ENCODE data around the gene CDON.
"Not testable (repeated sequence)": the region's sequence is repeated elsewhere in the genome, so short reads cannot be mapped to it uniquely, and the experiment has no call there.

CDON gene

DNA sequence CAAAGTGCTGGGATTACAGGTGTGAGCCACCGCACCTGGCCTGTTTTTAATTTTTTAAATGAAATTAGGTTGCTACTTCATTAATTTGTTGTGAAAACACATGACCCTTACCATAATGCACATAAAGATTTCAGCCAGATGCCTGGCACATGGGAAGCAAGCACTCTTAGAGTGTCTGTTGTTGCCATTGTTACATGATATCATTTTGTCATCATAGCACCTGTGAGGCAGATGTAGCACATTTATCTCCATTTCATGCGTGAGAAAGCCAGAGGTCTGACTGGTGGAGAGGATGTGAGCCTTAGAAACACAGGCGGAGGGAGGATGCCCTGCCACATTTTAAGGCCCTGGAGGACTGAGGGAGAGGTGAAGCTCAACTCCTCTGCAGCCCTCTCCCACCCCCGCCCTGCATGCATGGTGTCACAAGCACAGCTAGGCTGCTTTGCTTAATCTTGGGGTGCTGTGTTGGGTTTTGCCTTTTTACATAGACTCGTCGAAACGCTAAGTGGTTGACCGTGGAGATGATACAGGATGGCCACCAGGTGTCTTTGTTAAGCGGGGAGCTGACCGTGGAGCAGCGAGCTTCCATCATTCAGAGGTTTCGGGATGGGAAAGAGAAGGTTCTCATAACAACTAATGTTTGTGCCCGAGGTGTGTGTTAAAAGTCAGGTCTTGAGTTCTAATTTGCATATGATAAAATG lies 144.4 kb downstream of the CDON start:
- DNase-seq: no peak

DNA sequence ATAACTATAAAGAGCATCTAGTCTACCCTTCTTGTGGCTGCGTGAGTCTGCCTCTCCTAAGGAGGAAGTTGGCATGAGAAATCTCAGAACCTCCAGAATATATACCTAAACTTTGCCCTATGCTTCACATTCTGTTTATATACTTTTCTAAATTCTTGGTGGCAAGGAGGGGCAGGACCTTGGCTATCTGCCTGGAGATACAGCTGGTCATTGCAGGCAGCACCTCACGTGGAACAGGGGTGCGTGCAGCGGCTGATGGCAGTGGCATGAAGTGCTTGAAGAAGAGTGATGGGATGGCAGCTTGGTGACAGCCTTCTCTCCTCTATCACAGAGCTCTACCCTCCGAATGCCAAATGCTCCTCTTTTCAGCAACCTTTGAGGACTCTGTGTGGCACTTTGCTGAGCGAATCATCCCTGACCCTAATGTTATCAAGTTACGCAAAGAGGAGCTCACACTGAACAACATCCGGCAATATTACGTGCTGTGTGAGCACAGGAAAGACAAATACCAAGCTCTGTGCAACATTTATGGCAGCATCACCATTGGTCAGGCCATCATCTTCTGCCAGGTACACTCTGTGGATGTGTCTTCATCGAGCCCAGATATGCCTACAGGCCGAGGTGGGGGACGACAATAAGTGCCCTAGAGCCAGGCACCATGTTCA lies 145.9 kb downstream of the CDON start:
- DNase-seq: no peak

DNA sequence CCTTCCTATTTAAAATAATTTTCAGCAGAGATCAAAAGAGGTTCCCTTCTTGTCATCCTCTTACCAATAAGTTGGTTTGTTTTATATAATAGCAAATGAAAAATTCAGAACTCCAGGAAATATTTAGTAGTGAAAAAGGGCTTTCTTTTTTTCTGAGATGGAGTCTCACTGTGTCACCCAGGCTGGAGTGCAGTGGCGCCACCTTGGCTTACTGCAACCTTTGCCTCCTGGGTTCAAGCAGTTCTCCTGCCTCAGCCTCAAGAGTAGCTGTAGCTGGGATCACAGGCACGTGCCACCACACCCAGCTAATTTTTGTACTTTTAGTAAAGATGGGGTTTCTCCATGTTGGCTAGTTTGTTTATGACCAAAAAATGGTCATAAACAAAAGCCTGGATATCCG lies 148.1 kb downstream of the CDON start:
- DNase-seq: not testable (repeated sequence)

DNA sequence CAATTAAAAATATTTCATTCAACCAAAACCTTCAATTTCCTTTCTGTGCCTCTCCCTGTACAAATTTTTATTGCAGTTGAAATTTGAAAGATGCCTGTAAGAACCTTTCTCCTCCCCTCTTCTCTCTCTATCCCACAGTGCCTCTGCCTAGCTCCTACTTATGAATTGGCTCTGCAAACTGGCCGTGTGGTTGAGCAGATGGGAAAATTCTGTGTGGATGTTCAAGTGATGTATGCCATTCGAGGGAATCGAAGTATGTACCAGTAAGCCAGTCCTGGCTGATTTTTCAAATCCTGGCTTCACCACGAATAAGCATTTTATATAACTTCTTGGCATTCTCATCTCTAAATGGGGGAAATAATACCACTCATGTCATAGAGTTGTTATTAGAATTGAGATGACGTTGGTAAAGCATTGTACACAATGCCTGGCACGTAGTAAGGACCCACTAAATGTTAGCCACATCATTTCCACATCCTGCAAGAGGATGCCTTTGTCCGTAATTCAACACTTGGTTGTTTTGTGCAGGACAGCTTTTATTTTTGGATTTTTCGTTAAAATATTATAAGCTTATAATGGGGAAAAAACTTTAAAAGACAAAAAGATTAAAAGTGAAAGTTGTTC lies 152.3 kb downstream of the CDON start:
- no peak for DNase-seq
